Neutrophil (primary cell): ENCODE measurements around the gene ATP5ME.

Experiments
- H3K27ac ChIP-seq: fragments of 200-600 bp; sonication (generic); 2 replicates; pipeline ENCODE4 v1.5.1; 2016; ENCODE audit warnings: mild to moderate bottlenecking, moderate library complexity
- H3K27me3 ChIP-seq: fragments of 200-600 bp; sonication (generic); 2 replicates; pipeline ENCODE4 v1.6.0; 2016; ENCODE audit warnings: mild to moderate bottlenecking
- H3K36me3 ChIP-seq: fragments of 200-600 bp; sonication (generic); 2 replicates; pipeline ENCODE4 v1.5.1; 2017
- H3K4me1 ChIP-seq, 2 experiments: fragments of 200-600 bp in 1 of 2; sonication (generic) in 1 of 2; 1 replicate in 1 of 2; 2 replicates in 1 of 2; pipeline versions ENCODE4 v1.5.1 to v1.6.1; 2013 to 2016; ENCODE audit warnings: low read depth in 1 of 2, low read length in 1 of 2, mild to moderate bottlenecking in 1 of 2, moderate library complexity in 1 of 2; ENCODE audit not compliant: control insufficient read depth in 1 of 2, insufficient read depth in 1 of 2
- H3K4me3 ChIP-seq, 2 experiments: fragments of 200-600 bp in 1 of 2; sonication (generic) in 1 of 2; 1 replicate in 1 of 2; 2 replicates in 1 of 2; pipeline ENCODE4 v1.5.1; 2013 to 2016; ENCODE audit warnings: low read depth in 1 of 2, low read length in 1 of 2, mild to moderate bottlenecking in 1 of 2, moderate library complexity in 1 of 2
- H3K9me3 ChIP-seq: fragments of 200-600 bp; sonication (generic); 2 replicates; pipeline ENCODE4 v1.5.1; 2016
- CTCF ChIP-seq: fragments of 200-600 bp; sonication (generic); IDR thresholded peaks from 2 replicates; pipeline ENCODE4 v1.5.1; 2016; ENCODE audit warnings: antibody characterized with exemption

The ATP5ME gene

GRCh38 chr4:674172-675035, at the start of gene ATP5ME, which contains the start of gene MYL5:
Gene ATP5ME, minus strand, starts transcription at chr4:674276. Its CDS starts 29 bp downstream, at chr4:674247.
Gene MYL5, plus strand, starts transcription at chr4:674542. Its CDS starts 3,485 bp downstream, at chr4:678027.
- peaks cover 16 to 18% of the 10 kb centered on the region in 2 experiments for H3K4me1 ChIP-seq
- TF ChIP-seq CTCF = peak; percentile 96
- H3K4me3 ChIP-seq = peak within 1 kb of the TSS; percentile 87 to 96
- H3K9me3 ChIP-seq = no peaks in the 10 kb centered on the region
- H3K27me3 ChIP-seq = peaks cover 6% of the 10 kb centered on the region
- peak within 1 kb of the TSS; percentile 79 for H3K27ac ChIP-seq
- peaks cover 20% of the 10 kb centered on the region for H3K36me3 ChIP-seq

- Histone ChIP-seq H3K36me3 (peaks cover 24% of the 10 kb centered on the region), H3K27ac (no peak overlapping the region), H3K27me3 (no peaks in the 10 kb centered on the region), H3K4me1 (peaks cover 0 to 11% of the 10 kb centered on the region in 2 experiments), H3K4me3 (no peak overlapping the region), H3K9me3 (no peaks in the 10 kb centered on the region)
- no peak for TF ChIP-seq CTCF
Measured at GRCh38 chr4:722851-723360, 48.8 kb upstream of the ATP5ME start.

- H3K27ac ChIP-seq = peak overlapping the region; percentile 58
- H3K36me3 ChIP-seq = peaks cover 24% of the 10 kb centered on the region
- H3K4me1 ChIP-seq = peaks cover 0 to 11% of the 10 kb centered on the region in 2 experiments
- H3K27me3 ChIP-seq = no peaks in the 10 kb centered on the region
- TF ChIP-seq CTCF = no peak
- no peaks in the 10 kb centered on the region for H3K9me3 ChIP-seq
- H3K4me3 ChIP-seq = no peak overlapping the region
Measured at GRCh38 chr4:722169-722725, 48.2 kb upstream of the ATP5ME start.

- H3K36me3 ChIP-seq = peaks cover 24% of the 10 kb centered on the region
Measured at GRCh38 chr4:721261-722168, 47.4 kb upstream of the ATP5ME start.

More at GRCh38 chr4:721261-722168, 47.4 kb upstream of the ATP5ME start:
- no peak for TF ChIP-seq CTCF
- Histone ChIP-seq H3K4me1 (peaks cover 0 to 11% of the 10 kb centered on the region in 2 experiments), H3K27ac (peak overlapping the region; percentile 58), H3K4me3 (no peak overlapping the region), H3K9me3 (no peaks in the 10 kb centered on the region), H3K27me3 (no peaks in the 10 kb centered on the region)
